Heart right ventricle (tissue), 16 donors: ENCODE measurements around the gene PALS1. TPM values are rescaled to one million over a fixed set of nuclear protein-coding genes. Genes with fewer than 3 reads are reported as not detected.

Experiments used
- ATAC-seq, 8 donors: fragments of 200-7000 bp; cut with Tn5 transposase; one replicate each; pipeline ENCODE4 v1.9.1; 2020; ENCODE audit warnings: mild to moderate bottlenecking in 8 of 8, moderate library complexity in 8 of 8, moderate number of reproducible peaks in 1 of 8
- DNase-seq, 2 donors: peaks; one replicate each; pipeline ENCODE4 v3.0.0-alpha.2; 2020
- H3K27ac ChIP-seq, 10 donors: fragments of 200-600 bp; sonication (generic) in 2 of 10; one replicate each; pipeline versions ENCODE4 v1.5.0 to v1.8.0; 2020 to 2022; ENCODE audit warnings: mild to moderate bottlenecking in 3 of 10
- H3K27me3 ChIP-seq, 7 donors: fragments of 200-600 bp; one replicate each; pipeline ENCODE4 v1.8.0; 2021 to 2022; ENCODE audit warnings: mild to moderate bottlenecking in 2 of 7
- H3K36me3 ChIP-seq, 9 donors: fragments of 200-600 bp; sonication (generic) in 1 of 9; one replicate each; pipeline versions ENCODE4 v1.5.0 to v1.8.0; 2020 to 2022; ENCODE audit warnings: mild to moderate bottlenecking in 2 of 9
- H3K4me1 ChIP-seq, 9 donors: fragments of 200-600 bp; sonication (generic) in 1 of 9; one replicate each; pipeline versions ENCODE4 v1.5.0 to v1.8.0; 2020 to 2022; ENCODE audit warnings: mild to moderate bottlenecking in 4 of 9
- H3K4me3 ChIP-seq, 10 donors: fragments of 200-600 bp; sonication (generic) in 2 of 10; one replicate each; pipeline versions ENCODE4 v1.5.0 to v1.8.0; 2020 to 2022; ENCODE audit warnings: mild to moderate bottlenecking in 7 of 10, moderate library complexity in 2 of 10
- H3K9me3 ChIP-seq, 11 donors: fragments of 200-600 bp in 10 of 11; sonication (generic) in 2 of 11; one replicate each; pipeline versions ENCODE4 v1.5.0 to v1.8.0; 2013 to 2022; ENCODE audit warnings: mild to moderate bottlenecking in 2 of 11, control low read depth in 1 of 11, moderate library complexity in 1 of 11
- WGBS, 2 donors: extraction: QIAGEN DNeasy Blood & Tissue Kit; methylation state at CpG; one replicate each; pipeline ENCODE4 v1.1.7; 2013; ENCODE audit warnings: inconsistent platforms in 1 of 2; 5-methylcytosine and 5-hydroxymethylcytosine counted together
- intact Hi-C, 10 donors: fragments of 100-400 bp; cut with DNase I; formaldehyde crosslinking; loops; one replicate each; pipeline versions ENCODE4 v1.11.1 to v1.14.2; 2022
- polyA plus RNA-seq, 2 donors: library from polyadenylated mRNA; stranded (reverse); fragments of 200-250 nt; gene quantifications; one replicate each; pipeline ENCODE4 v1.2.3, GENCODE V29; 2013
- total RNA-seq, 10 donors: library from RNA; stranded (reverse); fragmentation: NEBNext Ultra II Directional in 3 of 10; extraction: Animal tissue kit (Norgen Biotek cat#: 25700) in 3 of 10; gene quantifications; one replicate each; pipeline versions ENCODE4 v1.2.1 to v1.2.4, GENCODE V29; 2021 to 2023
- TF ChIP-seq, protein P1 (sequence below), 9 donors: fragments of 200-600 bp; sonication (generic) in 2 of 9; IDR thresholded peaks; one replicate each; pipeline versions ENCODE4 v1.5.0 to v1.8.0; 2021 to 2022; ENCODE audit warnings: antibody characterized with exemption in 9 of 9, mild to moderate bottlenecking in 5 of 9, moderate library complexity in 1 of 9
- donor health status: Arrhythmogenic right ventricular cardiomyopathy.
- donor health status: ischemic (EF 13 %, LVEDD 7.1; RV severe dilation, severe dysfunction).
- donor health status: healthy with polysubstance abuse.
- donor health status: DM: no; HTN: yes; CAD: no.
- donor health status: DM: no; HTN: no; CAD: no.
- donor health status: ischemic (EF 25% LVEDD 6.9; RV normal size, moderate dysfunction).
- donor health status: ischemic (EF 25% LVEDD 5.7; RV mildly dilated, moderate dysfunction).
- donor health status: healthy.
- donor health status: DM: yes; HTN: yes; CAD: no.
- donor health status: Ischemic cardiomyopathy.
- donor health status: ischemic (EF 35%, LVEDD 5.7; RV mildly dilated, moderate dysfunction).
- donor health status: nonischemic (EF 11% LVEDD 7.7; RV severe dilation, severe dysfunction).
- donor health status: DM: yes; HTN: yes; CAD: no.
- donor health status: PGD.
- donor health status: ischemic (EF 29% LVEDD 5.4; RV normal size, mild dysfunction).
- donor health status: nonischemic (EF 23%, LVEDD 6.1; RV moderate dilation, normal function).

PALS1 gene
- total and polyA plus RNA-seq, 12 donors, result 4.0 to 19.9 (median 13.7) TPM

DNA sequence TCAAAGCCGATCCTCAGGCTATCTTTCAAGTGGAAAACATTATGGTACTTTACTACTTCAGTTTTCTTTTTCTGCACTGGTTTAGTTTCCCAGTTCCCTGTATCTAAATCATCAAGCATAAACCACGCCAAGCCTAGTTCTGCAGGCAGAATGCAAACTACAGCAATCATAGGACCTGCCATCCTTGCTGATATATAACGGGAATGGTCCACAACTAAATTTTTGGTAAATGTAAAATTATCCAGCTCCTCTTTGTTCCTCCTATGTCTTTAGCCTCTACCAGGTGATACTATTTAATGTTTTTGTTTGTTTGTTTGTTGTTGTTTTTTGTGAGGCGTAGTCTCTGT is 19.3 kb upstream of the PALS1 start:
- Histone ChIP-seq H3K27ac (no peak overlapping the region), H3K4me3 (no peak overlapping the region), H3K36me3 (no peaks in the 10 kb centered on the region), H3K9me3 (peaks cover 0 to 2% (median 0%) of the 10 kb centered on the region in 11 donors), H3K4me1 (no peaks in the 10 kb centered on the region), H3K27me3 (peaks cover 0 to 5% (median 0%) of the 10 kb centered on the region in 7 donors)
- TF ChIP-seq, protein P1, sequence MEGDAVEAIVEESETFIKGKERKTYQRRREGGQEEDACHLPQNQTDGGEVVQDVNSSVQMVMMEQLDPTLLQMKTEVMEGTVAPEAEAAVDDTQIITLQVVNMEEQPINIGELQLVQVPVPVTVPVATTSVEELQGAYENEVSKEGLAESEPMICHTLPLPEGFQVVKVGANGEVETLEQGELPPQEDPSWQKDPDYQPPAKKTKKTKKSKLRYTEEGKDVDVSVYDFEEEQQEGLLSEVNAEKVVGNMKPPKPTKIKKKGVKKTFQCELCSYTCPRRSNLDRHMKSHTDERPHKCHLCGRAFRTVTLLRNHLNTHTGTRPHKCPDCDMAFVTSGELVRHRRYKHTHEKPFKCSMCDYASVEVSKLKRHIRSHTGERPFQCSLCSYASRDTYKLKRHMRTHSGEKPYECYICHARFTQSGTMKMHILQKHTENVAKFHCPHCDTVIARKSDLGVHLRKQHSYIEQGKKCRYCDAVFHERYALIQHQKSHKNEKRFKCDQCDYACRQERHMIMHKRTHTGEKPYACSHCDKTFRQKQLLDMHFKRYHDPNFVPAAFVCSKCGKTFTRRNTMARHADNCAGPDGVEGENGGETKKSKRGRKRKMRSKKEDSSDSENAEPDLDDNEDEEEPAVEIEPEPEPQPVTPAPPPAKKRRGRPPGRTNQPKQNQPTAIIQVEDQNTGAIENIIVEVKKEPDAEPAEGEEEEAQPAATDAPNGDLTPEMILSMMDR (IDR thresholded peaks at IDR 0.05), result no peak
- intact Hi-C loops, result no loop called here
- WGBS, 2 donors, result 93% methylated on average over 4 of the region's 4 CpGs
- ATAC-seq (no peak), DNase-seq (no peak)

DNA sequence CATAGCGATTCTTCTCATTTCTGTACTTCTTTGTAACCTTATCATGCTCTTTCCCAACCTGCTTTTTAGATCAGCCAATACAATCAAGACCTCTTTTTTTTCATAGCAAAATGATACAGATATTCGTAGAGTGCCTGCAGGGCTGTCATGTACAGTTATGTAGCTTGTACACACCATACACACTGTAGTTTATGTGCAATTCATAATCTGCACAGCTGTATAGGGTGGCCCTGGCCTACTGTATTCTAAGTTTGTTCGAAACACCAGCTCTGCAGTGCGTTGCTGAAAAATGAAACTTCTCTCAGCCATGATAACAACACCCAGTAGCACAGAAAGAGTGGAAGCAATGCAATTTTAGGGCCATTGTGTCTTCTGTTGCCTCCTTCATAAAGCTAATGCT is 15.7 kb upstream of the PALS1 start:
- 86 to 92% methylated on average over 4 of the region's 4 CpGs for WGBS, 2 donors

DNA sequence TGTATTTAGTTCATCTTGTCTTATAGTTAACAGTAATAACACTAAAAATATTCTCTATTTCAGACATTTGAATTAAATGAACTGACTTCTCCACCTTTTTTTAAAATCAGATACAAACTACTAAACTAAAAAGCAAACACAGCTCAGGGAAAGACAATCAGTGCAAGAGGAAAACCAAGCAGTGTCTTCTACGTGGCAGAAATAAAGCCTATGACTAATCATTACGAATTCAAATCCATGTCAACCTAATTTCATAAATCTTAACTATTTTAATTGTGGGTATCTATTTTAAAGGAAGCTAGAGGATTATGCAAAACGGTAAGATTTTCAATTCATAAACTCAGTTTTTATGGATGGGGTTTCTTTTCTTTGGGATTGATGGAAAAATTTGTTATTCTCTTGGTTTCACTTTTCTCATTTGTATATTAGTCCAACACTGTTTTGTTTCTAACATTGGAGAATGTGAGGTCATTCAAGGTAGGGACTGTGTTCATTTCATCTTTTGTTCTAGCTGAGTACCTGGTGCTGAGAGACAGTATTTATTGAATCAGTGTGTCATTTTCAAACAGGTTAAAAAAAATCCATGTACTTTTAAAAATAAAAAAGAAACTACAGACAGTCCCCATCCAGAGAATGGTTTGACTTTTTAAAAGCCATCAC is 12.8 kb upstream of the PALS1 start:
- 79 to 86% methylated on average over 3 of the region's 3 CpGs for WGBS, 2 donors
- DNase-seq (no peak), ATAC-seq (no peak)
- Histone ChIP-seq H3K36me3 (no peaks in the 10 kb centered on the region), H3K4me3 (no peak overlapping the region), H3K27ac (no peak overlapping the region), H3K4me1 (peaks cover 0 to 4% (median 0%) of the 10 kb centered on the region in 9 donors), H3K9me3 (no peaks in the 10 kb centered on the region), H3K27me3 (peaks cover 0 to 8% (median 0%) of the 10 kb centered on the region in 7 donors)
- TF ChIP-seq, protein P1 (IDR thresholded peaks at IDR 0.05), result no peak
- intact Hi-C loops, result no loop called here

More for the DNA sequence above, 15.7 kb upstream of the PALS1 start:
- ATAC-seq (no peak), DNase-seq (no peak)
- Histone ChIP-seq H3K4me3 (no peak overlapping the region), H3K27ac (no peak overlapping the region), H3K4me1 (no peaks in the 10 kb centered on the region), H3K36me3 (no peaks in the 10 kb centered on the region), H3K9me3 (no peaks in the 10 kb centered on the region), H3K27me3 (peaks cover 0 to 8% (median 0%) of the 10 kb centered on the region in 7 donors)
- intact Hi-C loops, result no loop called here
- TF ChIP-seq, protein P1 (IDR thresholded peaks at IDR 0.05), result no peak

DNA sequence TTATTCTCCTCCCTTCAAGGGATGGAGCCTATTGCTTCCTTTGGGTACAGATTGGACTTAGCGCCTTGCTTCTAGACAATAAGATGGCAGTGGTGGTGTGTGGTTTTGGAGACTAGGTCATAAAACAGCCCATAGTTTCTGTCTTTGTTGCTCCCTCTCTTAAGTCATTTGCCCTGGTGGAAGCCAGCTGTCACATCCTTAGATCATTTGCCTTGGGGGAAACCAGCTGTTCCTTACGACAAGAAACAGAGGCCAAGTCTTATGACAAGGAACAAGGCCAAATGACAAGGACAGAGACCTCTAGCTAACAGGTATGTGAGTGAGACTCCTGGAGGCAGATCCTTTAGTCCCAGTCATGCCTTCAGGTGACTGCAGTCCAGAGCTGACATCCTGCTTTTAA is 9.2 kb upstream of the PALS1 start:
- Histone ChIP-seq H3K4me3 (no peak overlapping the region), H3K27ac (no peak overlapping the region), H3K36me3 (no peaks in the 10 kb centered on the region), H3K4me1 (peaks cover 0 to 4% (median 0%) of the 10 kb centered on the region in 9 donors), H3K27me3 (peaks cover 0 to 2% (median 0%) of the 10 kb centered on the region in 7 donors), H3K9me3 (no peaks in the 10 kb centered on the region)
- DNase-seq (no peak), ATAC-seq (no peak)
- intact Hi-C loops, result no loop called here
- WGBS, 2 donors, result 86 to 94% methylated on average over 2 of the region's 2 CpGs
- TF ChIP-seq, protein P1 (IDR thresholded peaks at IDR 0.05), result no peak
